ELF-1 (cell line): ENCODE data around the gene HDAC9.
A peak's percentile ranks its signal among the peaks of the same experiment; 100 is the strongest.

ENCODE experiments used
- DNase-seq: peaks from one replicate; pipeline ENCODE4 v3.0.0-alpha.2; 2016; ENCODE audit warnings: low read depth, low spot score

The HDAC9 gene

DNA sequence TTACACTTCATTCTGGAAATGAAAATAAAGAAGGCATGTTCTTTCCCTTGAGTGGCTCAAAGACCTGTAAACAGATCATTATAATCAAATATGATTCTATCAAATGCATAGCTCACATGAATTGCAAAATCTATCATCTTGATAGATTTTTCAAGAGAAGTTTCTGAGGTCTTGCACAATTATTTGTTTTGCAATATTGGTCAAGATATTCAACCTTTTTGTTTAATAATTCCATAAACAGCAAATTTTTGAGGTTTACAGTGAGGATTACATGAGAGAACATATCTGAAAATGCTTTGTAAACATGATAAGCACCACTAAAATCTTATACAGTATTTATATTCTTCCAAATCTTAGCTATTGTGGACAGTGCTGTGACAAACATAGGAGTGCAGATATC lies 160.8 kb downstream of the HDAC9 start:
- no peak for DNase-seq

DNA sequence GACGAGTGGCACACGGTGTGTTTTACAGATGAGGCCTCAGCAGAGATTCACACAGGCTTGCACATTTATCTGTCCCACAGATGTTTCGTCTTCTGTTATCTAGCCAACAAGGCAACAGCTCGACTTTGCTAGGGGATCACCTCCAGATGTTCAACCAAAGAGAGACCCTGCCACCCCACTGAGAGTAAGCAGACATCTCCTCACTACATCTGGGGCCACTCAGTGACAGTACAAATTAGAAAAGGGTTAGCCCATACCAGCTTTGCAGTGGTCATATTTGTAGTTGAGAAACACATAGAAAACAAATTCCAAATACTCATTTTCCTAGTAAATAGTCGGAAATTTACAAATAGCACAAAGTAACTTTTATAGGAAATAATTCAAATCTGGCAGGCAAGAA lies 164.2 kb downstream of the HDAC9 start:
- DNase-seq, result no peak

- no peak for DNase-seq
Measured at GRCh38 chr7:18663321-18663720, 167.8 kb downstream of the HDAC9 start.

DNA sequence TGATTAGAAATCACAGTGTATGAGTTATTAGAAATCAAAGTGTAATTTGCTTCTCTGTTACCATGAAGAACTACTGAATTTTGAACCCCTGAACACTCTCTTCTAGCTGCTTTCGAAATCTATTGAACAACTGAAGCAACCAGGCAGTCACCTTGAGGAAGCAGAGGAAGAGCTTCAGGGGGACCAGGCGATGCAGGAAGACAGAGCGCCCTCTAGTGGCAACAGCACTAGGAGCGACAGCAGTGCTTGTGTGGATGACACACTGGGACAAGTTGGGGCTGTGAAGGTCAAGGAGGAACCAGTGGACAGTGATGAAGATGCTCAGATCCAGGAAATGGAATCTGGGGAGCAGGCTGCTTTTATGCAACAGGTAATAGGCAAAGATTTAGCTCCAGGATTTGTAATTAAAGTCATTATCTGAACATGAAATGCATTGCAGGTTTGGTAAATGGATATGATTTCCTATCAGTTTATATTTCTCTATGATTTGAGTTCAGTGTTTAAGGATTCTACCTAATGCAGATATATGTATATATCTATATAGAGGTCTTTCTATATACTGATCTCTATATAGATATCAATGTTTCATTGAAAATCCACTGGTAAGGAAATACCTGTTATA lies 170.7 kb downstream of the HDAC9 start:
- DNase-seq, result peak; percentile 84

- no peak for DNase-seq
Measured at GRCh38 chr7:18667466-18667865, 171.9 kb downstream of the HDAC9 start.

GRCh38 chr7:18671176-18671575 lies 175.6 kb downstream of the HDAC9 start:
- DNase-seq, result no peak

- DNase-seq, result no peak
Measured at GRCh38 chr7:18675579-18675978, 180.0 kb downstream of the HDAC9 start.

DNA sequence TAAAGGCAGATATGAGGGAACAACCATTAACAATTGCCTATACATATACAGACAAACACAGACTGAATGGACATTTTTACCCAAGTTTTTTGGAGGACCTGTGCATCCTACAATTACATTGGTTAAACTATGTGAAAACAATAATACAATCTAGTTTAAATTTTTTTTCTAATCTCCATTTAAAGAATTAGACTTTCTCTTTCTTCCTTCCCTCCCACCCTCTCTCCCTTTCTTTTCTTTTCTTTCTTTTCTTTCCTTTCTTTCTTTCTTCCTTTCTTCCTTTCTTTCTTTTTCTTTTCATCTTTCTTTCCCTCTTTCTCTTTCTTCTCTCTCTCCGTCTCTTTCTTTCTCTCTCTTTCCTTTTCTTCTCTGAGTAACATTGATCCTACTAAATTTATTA lies 183.7 kb downstream of the HDAC9 start:
- no peak for DNase-seq

- DNase-seq, result no peak
Measured at GRCh38 chr7:18680576-18680975, 185.0 kb downstream of the HDAC9 start.

GRCh38 chr7:18684916-18685315 lies 189.4 kb downstream of the HDAC9 start:
- DNase-seq, result no peak

- DNase-seq, result no peak
Measured at GRCh38 chr7:18685971-18686370, 190.4 kb downstream of the HDAC9 start.

GRCh38 chr7:18689551-18689950 lies 194.0 kb downstream of the HDAC9 start:
- DNase-seq, result no peak

DNA sequence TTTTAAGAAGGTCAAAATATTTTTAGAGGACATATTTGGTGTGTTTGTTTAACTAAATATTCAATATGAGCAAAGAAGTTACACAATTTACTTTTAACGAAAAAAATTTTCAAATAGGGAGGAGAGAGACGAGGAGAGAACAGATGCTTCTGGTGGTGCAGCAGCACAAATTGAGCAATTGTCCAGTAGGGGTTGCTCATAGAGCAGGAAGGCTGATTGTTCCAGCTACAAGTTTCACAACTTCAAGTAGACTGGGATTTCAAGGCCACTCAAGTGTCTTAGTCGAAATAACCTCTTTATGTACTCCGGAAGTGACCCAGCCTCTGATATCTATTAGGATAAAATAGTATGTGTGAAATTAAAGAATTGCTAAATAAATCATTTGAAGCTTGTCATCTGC lies 197.9 kb downstream of the HDAC9 start:
- peak; percentile 16 for DNase-seq

- no peak for DNase-seq
Measured at GRCh38 chr7:18693816-18694215, 198.3 kb downstream of the HDAC9 start.

GRCh38 chr7:18694484-18694883 lies 198.9 kb downstream of the HDAC9 start:
- DNase-seq, result no peak

DNA sequence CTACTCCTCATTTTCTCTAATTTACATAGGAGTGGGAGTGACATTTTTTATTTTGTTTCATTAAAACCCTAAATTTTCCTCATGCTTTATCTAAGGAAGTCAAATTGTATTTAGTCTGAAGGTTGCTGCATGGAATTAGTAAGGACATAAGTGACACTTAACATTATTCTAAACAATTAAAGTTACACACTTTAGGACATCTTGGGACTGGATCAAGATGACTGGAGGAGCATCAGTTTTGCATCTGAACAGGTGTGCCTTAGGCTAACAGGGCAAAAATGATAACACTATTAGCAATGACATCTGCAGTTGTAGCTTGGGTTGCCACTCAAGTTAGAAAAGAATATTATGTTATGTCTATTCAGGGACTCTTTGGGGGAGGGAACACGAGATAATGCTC lies 199.4 kb downstream of the HDAC9 start:
- no peak for DNase-seq

GRCh38 chr7:18698258-18698734 lies 202.7 kb downstream of the HDAC9 start:
- DNase-seq, result no peak

- DNase-seq, result peak; percentile 27
Measured at GRCh38 chr7:18700147-18700546, 204.6 kb downstream of the HDAC9 start.

GRCh38 chr7:18702071-18702829 lies 206.7 kb downstream of the HDAC9 start:
- no peak for DNase-seq

DNA sequence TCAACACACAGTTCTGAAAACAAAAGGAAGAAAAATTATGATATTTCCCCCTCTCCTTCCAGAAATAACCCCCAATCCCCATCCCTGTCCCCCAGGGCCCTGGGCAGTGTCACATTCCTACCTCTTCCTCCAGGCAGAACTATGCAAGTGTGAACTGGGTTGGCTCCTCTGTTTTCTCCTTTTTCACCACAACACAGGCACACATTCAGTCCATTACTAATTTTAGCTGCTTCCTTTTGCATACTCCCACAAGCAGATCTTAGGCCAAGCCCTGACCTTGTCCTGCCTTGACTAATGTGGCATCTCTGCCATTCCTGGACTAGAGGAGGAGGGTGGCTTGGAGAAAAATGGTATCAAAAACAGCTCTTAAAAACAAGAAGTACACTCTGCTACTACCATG lies 208.1 kb downstream of the HDAC9 start:
- no peak for DNase-seq

- DNase-seq, result no peak
Measured at GRCh38 chr7:18706670-18707069, 211.1 kb downstream of the HDAC9 start.

DNA sequence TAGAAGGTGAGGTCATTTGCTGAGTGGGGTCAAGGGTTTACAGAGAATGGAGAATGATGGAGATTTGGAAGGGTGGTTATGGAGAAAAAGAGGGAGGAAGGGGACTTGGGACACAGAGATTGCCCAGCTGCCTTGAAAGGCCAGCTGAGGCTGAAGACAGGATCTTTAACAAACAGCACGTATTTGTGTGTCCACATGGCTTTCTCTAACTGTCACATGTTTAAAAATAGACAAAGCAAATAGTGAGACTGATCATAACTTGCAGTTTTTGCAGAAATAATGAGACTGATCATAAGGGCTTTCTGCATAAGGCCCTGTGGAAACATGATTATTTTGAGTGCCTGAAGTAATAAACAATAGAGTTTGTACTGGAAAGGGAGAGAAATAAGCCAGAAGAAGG lies 212.7 kb downstream of the HDAC9 start:
- no peak for DNase-seq

GRCh38 chr7:18715988-18716387 lies 220.4 kb downstream of the HDAC9 start:
- DNase-seq, result no peak
